OCI-LY1 (cell line): Measurements from ENCODE around the gene MAFG.

Experiments used
- CTCF ChIP-seq: fragments of 200-600 bp; sonication (generic), shearing (Covaris generic); IDR thresholded peaks from 2 replicates; pipeline ENCODE4 v1.5.1; 2017; ENCODE audit warnings: mild to moderate bottlenecking, antibody characterized with exemption, low read length, moderate library complexity, mixed read lengths
- EZH2 ChIP-seq: fragments of 200-600 bp; sonication (generic), shearing (Covaris generic); IDR thresholded peaks from 2 replicates; pipeline ENCODE4 v1.8.0; 2017; ENCODE audit warnings: borderline replicate concordance, mixed run types, mild to moderate bottlenecking, antibody characterized with exemption, low read length, moderate library complexity, mixed read lengths

GRCh38 chr17:81870131-81870980 is 57.2 kb downstream of the MAFG start:
- TF ChIP-seq CTCF (no peak), EZH2 (no peak)
